Stimulated activated CD4-positive, alpha-beta T cell treated with anti-CD3 and anti-CD28 coated beads, TNF-alpha, amount 100 ng/mL, for 1 hour (primary cell): ENCODE results near the gene HSP90AA1.
"Not testable (repeated sequence)": the region's sequence is repeated elsewhere in the genome, so short reads cannot be mapped to it uniquely, and the experiment has no call there.

Experiments
- DNase-seq, 3 donors: peaks; one replicate each; pipeline ENCODE4 v3.0.0-alpha.2; 2020; ENCODE audit warnings: low read depth in 3 of 3, low spot score in 1 of 3

HSP90AA1 gene

DNA sequence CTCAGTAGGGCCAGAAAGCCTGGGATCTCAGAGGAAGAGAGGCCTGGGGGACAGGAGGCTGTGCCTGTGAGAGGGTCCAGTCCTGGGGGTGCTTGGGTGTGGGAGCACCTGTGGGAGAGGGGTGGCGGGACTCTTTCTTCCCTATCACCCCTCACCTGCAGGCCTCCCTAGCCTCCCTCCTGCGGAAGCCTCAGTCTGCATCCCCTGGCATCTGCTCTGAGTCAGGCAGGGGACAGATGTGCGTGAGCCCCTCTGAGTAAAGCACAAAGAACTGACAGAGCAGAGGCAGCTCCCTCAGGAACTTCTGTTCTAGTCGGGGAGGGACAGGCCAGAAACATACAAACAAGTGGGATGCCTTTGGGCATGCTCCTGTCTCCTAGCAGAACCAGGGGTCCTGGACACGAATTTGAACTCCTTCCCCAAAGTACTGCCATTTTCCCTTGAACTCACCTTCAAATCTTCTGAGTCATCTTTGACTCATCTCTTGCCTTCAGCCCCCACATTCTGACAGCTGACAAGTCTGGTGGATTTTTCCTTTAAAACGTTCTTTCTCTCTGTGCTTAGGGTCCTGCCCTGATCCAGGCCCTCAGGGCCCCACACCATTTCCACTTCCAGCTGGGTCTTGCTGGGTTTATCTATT is 8.5 kb upstream of the HSP90AA1 start:
- no peak for DNase-seq

DNA sequence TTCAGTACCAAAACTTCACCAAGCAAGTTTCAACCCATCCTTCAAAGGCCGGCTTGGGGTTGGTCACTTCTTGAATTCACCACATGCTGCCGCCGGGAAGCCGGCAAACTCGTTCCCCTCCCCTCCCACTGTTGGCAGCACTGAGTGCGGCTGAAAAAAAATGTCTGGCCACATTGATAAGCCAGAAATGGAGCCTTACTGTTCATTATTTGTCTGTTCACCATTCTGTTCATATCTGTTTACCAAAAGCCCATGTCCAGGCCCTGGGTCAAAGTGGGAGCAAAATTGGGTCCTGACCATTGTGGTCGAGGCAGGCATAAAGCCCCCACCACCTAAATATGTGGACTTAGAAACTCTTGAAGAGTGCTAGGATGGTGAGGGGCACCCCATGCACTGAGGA is 7.3 kb upstream of the HSP90AA1 start:
- no peak for DNase-seq

- no peak for DNase-seq
These were observed 6.0 kb upstream of the HSP90AA1 start for GRCh38 chr14:102092806-102093205.

DNA sequence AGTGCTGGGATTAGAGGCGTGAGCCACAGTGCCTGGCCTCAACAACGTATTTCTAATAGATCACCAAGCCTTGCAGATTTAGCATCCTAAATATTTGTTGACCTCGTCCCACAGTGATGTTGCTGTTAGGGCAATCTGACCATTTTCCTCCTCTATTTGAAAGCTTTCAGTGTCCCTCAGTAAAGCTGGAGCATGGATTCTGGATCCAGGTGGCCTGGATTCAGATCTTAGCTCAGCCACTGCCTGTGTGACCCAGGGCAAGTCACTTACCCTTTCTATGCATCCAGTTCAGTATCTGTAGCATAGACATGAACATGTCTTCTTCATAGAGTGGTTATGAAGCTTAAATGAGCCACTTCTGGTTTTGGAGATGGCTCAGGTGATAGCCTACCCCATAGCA is 3.9 kb upstream of the HSP90AA1 start:
- no peak for DNase-seq

- no peak for DNase-seq
These were observed 2.9 kb upstream of the HSP90AA1 start for GRCh38 chr14:102089621-102090343.

- peak in 1 of 3 donors; percentile 50 for DNase-seq
These were observed 1.4 kb upstream of the HSP90AA1 start for GRCh38 chr14:102088012-102088792.

- DNase-seq = no peak
These were observed 843 bp upstream of the HSP90AA1 start for GRCh38 chr14:102087762-102088011.

- no peak for DNase-seq
These were observed 204 bp downstream of the HSP90AA1 start for GRCh38 chr14:102086709-102086971.

GRCh38 chr14:102085948-102086708 is 716 bp downstream of the HSP90AA1 start:
- peak; percentile 24 to 42 (median 28) for DNase-seq

DNA sequence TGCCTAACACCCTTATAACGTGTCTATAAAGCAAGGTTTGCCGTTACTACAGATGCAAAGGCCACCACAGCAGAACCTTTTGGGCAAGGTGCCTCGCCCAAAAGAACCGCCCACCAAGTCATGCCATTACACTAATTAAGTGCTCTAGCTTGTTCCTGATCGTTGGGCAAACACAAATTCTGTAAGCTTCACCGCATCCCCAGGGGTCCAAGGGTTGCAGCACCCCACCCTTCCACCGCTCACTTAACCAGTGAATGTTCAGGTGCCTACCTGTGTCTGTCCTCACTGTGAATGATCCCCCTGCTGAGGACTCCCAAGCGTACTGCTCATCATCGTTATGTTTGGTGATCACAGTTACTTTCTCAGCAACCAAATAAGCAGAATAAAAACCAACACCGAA is 1.4 kb downstream of the HSP90AA1 start:
- DNase-seq = no peak

DNA sequence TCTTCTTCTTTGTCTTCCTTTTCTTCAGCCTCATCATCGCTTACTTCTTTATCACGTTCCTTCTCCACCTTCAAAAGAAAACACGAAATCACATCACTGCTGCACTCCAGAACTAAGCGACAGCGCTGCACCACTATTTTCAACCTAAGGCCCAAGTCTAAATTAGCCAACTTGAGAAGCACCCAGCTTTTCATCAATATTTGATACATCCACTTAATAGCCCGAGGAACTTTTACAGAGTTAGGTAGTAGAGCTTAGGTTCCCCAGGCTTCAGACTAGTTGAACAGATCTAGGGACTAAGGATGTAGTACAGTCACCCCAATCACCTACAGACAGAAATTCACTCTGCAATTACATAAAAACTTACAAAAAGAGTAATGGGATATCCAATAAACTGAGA is 1.9 kb downstream of the HSP90AA1 start:
- DNase-seq = no peak

- not testable (repeated sequence) for DNase-seq
These were observed 2.3 kb downstream of the HSP90AA1 start for GRCh38 chr14:102084522-102084921.

- DNase-seq = no peak
These were observed 5.4 kb downstream of the HSP90AA1 start for GRCh38 chr14:102081231-102082080.

GRCh38 chr14:102080183-102081080 is 6.4 kb downstream of the HSP90AA1 start:
- no peak for DNase-seq

DNA sequence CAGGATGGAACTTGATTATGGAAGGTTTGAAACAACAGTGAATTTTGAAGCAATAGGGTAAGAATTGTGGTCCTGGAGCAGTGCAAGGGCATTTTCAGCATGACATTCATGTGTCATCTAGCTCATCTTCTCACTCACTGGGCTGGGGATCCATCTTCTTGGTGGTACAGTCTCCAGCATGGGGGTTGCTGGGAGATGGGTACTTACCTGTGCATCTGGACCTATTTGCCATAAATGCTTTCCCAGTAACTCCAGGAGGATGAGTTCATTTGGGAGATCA is 7.2 kb downstream of the HSP90AA1 start:
- no peak for DNase-seq

- no peak for DNase-seq
These were observed 7.8 kb downstream of the HSP90AA1 start for GRCh38 chr14:102078831-102079699.

GRCh38 chr14:102078361-102078791 is 8.5 kb downstream of the HSP90AA1 start:
- not testable (repeated sequence) for DNase-seq

DNA sequence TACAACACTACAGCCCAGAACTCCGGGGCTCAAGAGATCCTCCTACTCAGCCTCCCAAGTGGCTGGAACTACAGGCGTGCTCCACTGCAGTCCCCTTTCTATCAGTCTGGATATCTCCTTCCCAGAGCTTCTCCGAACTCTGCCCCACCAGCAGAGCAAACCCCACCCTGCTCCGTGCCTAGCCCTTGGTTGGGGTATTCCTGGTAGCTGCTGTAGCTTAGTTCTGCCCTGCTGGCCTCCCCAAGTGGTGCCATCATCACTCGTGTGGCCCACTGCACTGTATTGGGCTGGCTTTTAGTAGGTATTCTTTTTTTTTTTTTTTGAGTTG is 9.5 kb downstream of the HSP90AA1 start:
- DNase-seq = no peak

GRCh38 chr14:102075155-102075554 is 11.7 kb downstream of the HSP90AA1 start:
- DNase-seq = no peak
